Uterus (tissue), 2 donors: ENCODE measurements around the gene VAMP4.

Experiments used
- CTCF ChIP-seq, 4 experiments: fragments of 200-600 bp in 2 of 4; fragments of 450-650 bp in 2 of 4; sonication (generic) in 2 of 4; IDR thresholded peaks; one replicate each; pipeline ENCODE4 v1.5.1; 2016 to 2019; ENCODE audit warnings: antibody characterized with exemption in 4 of 4, mild to moderate bottlenecking in 2 of 4, moderate library complexity in 1 of 4
- POLR2A ChIP-seq, 2 donors: fragments of 450-650 bp; IDR thresholded peaks; one replicate each; pipeline ENCODE4 v1.6.1; 2016; ENCODE audit warnings: antibody characterized with exemption in 2 of 2, mild to moderate bottlenecking in 1 of 2, moderate library complexity in 1 of 2

GRCh38 chr1:171740356-171740863 lies 1.5 kb downstream of the VAMP4 start:
- no peak for TF ChIP-seq CTCF (IDR thresholded peaks at IDR 0.05)
- no peak for TF ChIP-seq POLR2A (IDR thresholded peaks at IDR 0.05)
